Endothelial cell of umbilical vein (primary cell): Measurements from ENCODE around the gene ITGB3. TPM values are rescaled to one million over a fixed set of nuclear protein-coding genes. Genes with fewer than 3 reads are reported as not detected.

Experiments used
- BruUV-seq: library from RNA; stranded (reverse); fragments of 400-500 nt; replicated peaks from 2 replicates; lab custom pipeline; 2021; lab: Mats Ljungman, UMichigan
- CTCF ChIA-PET: fragments of 300-600, 350-600 bp; sonication (Branson Sonifier 250); formaldehyde crosslinking; loops from one replicate; lab custom pipeline; 2021; ENCODE audit warnings: antibody characterized with exemption, inconsistent platforms; lab: Charles Lee
- POLR2A ChIA-PET: fragments of 300-600, 350-600 bp; sonication (Branson Sonifier 250); formaldehyde crosslinking; loops from one replicate; lab custom pipeline; 2021; ENCODE audit warnings: antibody characterized with exemption, inconsistent platforms; lab: Charles Lee
- DNase-seq: peaks from one replicate; pipeline ENCODE4 v3.0.0-alpha.2; 2011; ENCODE audit warnings: low read depth, low spot score
- FAIRE-seq: peaks from 2 replicates; lab custom pipeline; 2011; peaks lifted over from hg19 to GRCh38; lab: Jason Lieb, UNC
- H2AFZ ChIP-seq: 2 replicates; pipeline ENCODE4 v1.6.0; 2012; ENCODE audit warnings: low read depth, low read length, control low read depth, inconsistent platforms
- H3K27ac ChIP-seq: 2 replicates; pipeline ENCODE4 v1.5.1; 2011; ENCODE audit warnings: low read depth, mild to moderate bottlenecking, control low read depth, low read length, moderate library complexity; ENCODE audit not compliant: insufficient read depth
- H3K27me3 ChIP-seq, 2 experiments: 2 replicates each; pipeline versions ENCODE4 v1.6.0 to v1.6.1; 2011; ENCODE audit warnings: low read length in 2 of 2, mixed read lengths in 1 of 2; ENCODE audit not compliant: control insufficient read depth in 2 of 2, insufficient read depth in 2 of 2
- H3K36me3 ChIP-seq, 2 experiments: 2 replicates in 1 of 2; 3 replicates in 1 of 2; pipeline ENCODE4 v1.5.1; 2011; ENCODE audit warnings: low read length in 2 of 2, mild to moderate bottlenecking in 1 of 2, moderate library complexity in 1 of 2; ENCODE audit not compliant: control insufficient read depth in 2 of 2, insufficient read depth in 2 of 2; ENCODE audit errors: extremely low read depth in 1 of 2
- H3K4me1 ChIP-seq: 3 replicates; pipeline ENCODE4 v1.5.1; 2011; ENCODE audit warnings: mild to moderate bottlenecking, low read length; ENCODE audit not compliant: control insufficient read depth, insufficient read depth; ENCODE audit errors: extremely low read depth
- H3K4me2 ChIP-seq: 2 replicates; pipeline ENCODE4 v1.6.1; 2011; ENCODE audit warnings: low read length, control low read depth, mixed read lengths; ENCODE audit not compliant: insufficient read depth
- H3K4me3 ChIP-seq, 3 experiments: fragments of 200-600 bp in 1 of 3; sonication (generic), shearing (Covaris generic) in 1 of 3; replicated peaks in 1 of 3; 2 replicates each; pipeline ENCODE4 v1.5.1; 2011 to 2016; ENCODE audit warnings: control low read depth in 3 of 3, low read length in 3 of 3, mild to moderate bottlenecking in 2 of 3, inconsistent platforms in 1 of 3, low read depth in 1 of 3, moderate library complexity in 1 of 3; ENCODE audit not compliant: insufficient read depth in 1 of 3
- H3K79me2 ChIP-seq: 2 replicates; pipeline ENCODE4 v1.6.0; 2012; ENCODE audit warnings: low read length, inconsistent platforms; ENCODE audit not compliant: control insufficient read depth, insufficient read depth
- H3K9ac ChIP-seq: replicated peaks from 2 replicates; pipeline ENCODE3; 2011; ENCODE audit warnings: low read length, control low read depth; ENCODE audit not compliant: insufficient read depth; ENCODE audit errors: extremely low read depth
- H3K9me1 ChIP-seq: replicated peaks from 3 replicates; pipeline ENCODE4 v1.6.0; 2011; ENCODE audit warnings: mild to moderate bottlenecking, low read length; ENCODE audit not compliant: control insufficient read depth, insufficient read depth; ENCODE audit errors: extremely low read depth
- H3K9me3 ChIP-seq: replicated peaks from 2 replicates; pipeline ENCODE4 v1.5.1; 2012; ENCODE audit warnings: low read length, inconsistent platforms; ENCODE audit not compliant: control insufficient read depth, insufficient read depth
- H4K20me1 ChIP-seq: replicated peaks from 2 replicates; pipeline ENCODE3; 2011; ENCODE audit warnings: mild to moderate bottlenecking, low read length; ENCODE audit not compliant: control insufficient read depth, insufficient read depth; ENCODE audit errors: extremely low read depth
- CTCF ChIP-seq, 2 donors: IDR thresholded peaks; 1 replicate in 1 of 2; 2 replicates in 1 of 2; pipeline ENCODE4 v1.5.1; 2011; ENCODE audit warnings: low read length in 2 of 2, mild to moderate bottlenecking in 2 of 2, moderate library complexity in 2 of 2, control low read depth in 1 of 2, inconsistent platforms in 1 of 2, low read depth in 1 of 2; ENCODE audit not compliant: insufficient read depth in 1 of 2; ENCODE audit errors: extremely low read depth in 1 of 2
- EZH2 ChIP-seq: IDR thresholded peaks from 2 replicates; pipeline ENCODE4 v1.6.1; 2012; ENCODE audit warnings: borderline replicate concordance, low read depth, mild to moderate bottlenecking, moderate library complexity, low read length, inconsistent platforms; ENCODE audit not compliant: severe bottlenecking
- FOS ChIP-seq: IDR thresholded peaks from 2 replicates; pipeline ENCODE4 v1.6.1; 2011; ENCODE audit warnings: mild to moderate bottlenecking, low read length, moderate library complexity, borderline replicate concordance; ENCODE audit not compliant: insufficient read depth
- GATA2 ChIP-seq: IDR thresholded peaks from 2 replicates; pipeline ENCODE4 v1.7.0; 2011; ENCODE audit warnings: low read depth, mild to moderate bottlenecking, moderate library complexity, mixed read lengths, low read length; ENCODE audit not compliant: insufficient read length, insufficient read depth
- JUN ChIP-seq: IDR thresholded peaks from 2 replicates; pipeline ENCODE4 v1.6.1; 2011; ENCODE audit warnings: borderline replicate concordance, low read depth; ENCODE audit not compliant: insufficient read length, insufficient read depth
- MAX ChIP-seq: IDR thresholded peaks from 2 replicates; pipeline ENCODE4 v1.6.1; 2011; ENCODE audit not compliant: insufficient read depth, insufficient read length
- MYC ChIP-seq: IDR thresholded peaks from one replicate; pipeline ENCODE4 v1.6.1; 2011; ENCODE audit warnings: mild to moderate bottlenecking, low read depth, low read length
- POLR2A ChIP-seq: IDR thresholded peaks from 2 replicates; pipeline ENCODE4 v1.6.1; 2012; ENCODE audit warnings: low read depth, mild to moderate bottlenecking, control low read depth, low read length
- POLR2AphosphoS5 ChIP-seq: IDR thresholded peaks from 2 replicates; pipeline ENCODE4 v1.6.1; 2012; ENCODE audit warnings: low read depth, mild to moderate bottlenecking, control low read depth, low read length, moderate library complexity; ENCODE audit not compliant: insufficient read depth
- dilution Hi-C: fragments of 300-500 bp; cut with MboI; formaldehyde crosslinking; loops from one replicate; pipeline ENCODE4 v1.15.0; 2019; ENCODE audit warnings: low sequenced_read_pairs; ENCODE audit not compliant: extremely low pct_ligation_motif_present
- intact Hi-C: fragments of 100-400 bp; cut with micrococcal nuclease; formaldehyde crosslinking; loops from one replicate; pipeline ENCODE4 v1.10.0; 2022
- polyA plus RNA-seq, 4 experiments: library from polyadenylated mRNA; depleted of rRNA in 3 of 4; stranded (reverse) in 3 of 4; unstranded in 1 of 4; fragments of >200 nt; gene quantifications; 2 replicates each; pipeline versions ENCODE4 v1.2.1 to v1.2.3, GENCODE V29; 2011 to 2012; ENCODE audit warnings: missing spikeins in 1 of 4
- total RNA-seq: library from RNA; stranded (reverse); gene quantifications from 2 replicates; pipeline ENCODE4 v1.2.3, GENCODE V29; 2021

ITGB3 gene
- total and polyA plus RNA-seq, 2 donors (not counting 3 experiments of a cell fraction or from before 2014, with no cell fraction given): 55.8 to 60.0 TPM

- Histone ChIP-seq H3K4me1 (peaks cover 15% of the 10 kb centered on the region), H3K79me2 (no peaks in the 10 kb centered on the region), H3K4me3 (no peak overlapping the region), H3K27me3 (no peaks in the 10 kb centered on the region), H2AFZ (no peak overlapping the region), H3K4me2 (no peak overlapping the region), H3K9me1 (no peaks in the 10 kb centered on the region), H4K20me1 (no peaks in the 10 kb centered on the region), H3K27ac (no peak overlapping the region), H3K36me3 (peaks cover 0 to 30% of the 10 kb centered on the region in 2 experiments), H3K9me3 (no peaks in the 10 kb centered on the region), H3K9ac (no peak overlapping the region)
- ChIA-PET POLR2A (no interaction called here), CTCF (interaction anchor here (1.1 to 1.6 kb wide), 2 partner anchors 8 to 23 kb away, joined by 4 read pairs; no protein-coding TSS in a partner anchor)
- FAIRE-seq: no peak
- BruUV-seq: no TSS peak
- no peak for TF ChIP-seq GATA2
- TF ChIP-seq POLR2AphosphoS5: no peak
- TF ChIP-seq CTCF (IDR thresholded peaks at IDR 0.05; ENCODE audit: extremely low read depth in 1 of 2, insufficient read depth in 1 of 2, low read depth in 1 of 2, low read length in 2 of 2): no peak
- TF ChIP-seq POLR2A: no peak
- TF ChIP-seq MAX: no peak
- no peak for TF ChIP-seq MYC
- no peak for TF ChIP-seq FOS
- TF ChIP-seq JUN: no peak
- no peak for TF ChIP-seq EZH2
- dilution Hi-C loops: no loop called here
- intact Hi-C loops: no loop called here
- DNase-seq: no peak
Observed at GRCh38 chr17:47292206-47292605, 38.6 kb downstream of the ITGB3 start.
